Astrocyte (in vitro differentiated cells and primary cell): ENCODE results near the gene OXNAD1. TPM values are rescaled to one million over a fixed set of nuclear protein-coding genes. Genes with fewer than 3 reads are reported as not detected.
A peak's percentile ranks its signal among the peaks of the same experiment; 100 is the strongest.

Source experiments
- DNase-seq: peaks from one replicate; pipeline ENCODE4 v3.0.0-alpha.2; 2010; ENCODE audit warnings: low read depth
- FAIRE-seq: peaks from 2 replicates; lab custom pipeline; 2011; peaks lifted over from hg19 to GRCh38; lab: Jason Lieb, UNC
- H2AFZ ChIP-seq: 2 replicates; pipeline ENCODE4 v1.6.0; 2012; ENCODE audit warnings: low read depth, low read length, inconsistent platforms
- H3K27ac ChIP-seq: 2 replicates; pipeline ENCODE4 v1.5.1; 2011; ENCODE audit warnings: low read depth, low read length, inconsistent platforms
- H3K27me3 ChIP-seq: 2 replicates; pipeline ENCODE4 v1.6.0; 2011; ENCODE audit warnings: low read length, inconsistent platforms; ENCODE audit not compliant: insufficient read depth
- H3K36me3 ChIP-seq: 2 replicates; pipeline ENCODE4 v1.5.1; 2011; ENCODE audit warnings: low read length, inconsistent platforms; ENCODE audit not compliant: insufficient read depth
- H3K4me1 ChIP-seq: 2 replicates; pipeline ENCODE4 v1.5.1; 2011; ENCODE audit warnings: low read length, inconsistent platforms; ENCODE audit not compliant: insufficient read depth
- H3K4me2 ChIP-seq: 2 replicates; pipeline ENCODE4 v1.6.0; 2012; ENCODE audit warnings: low read length, inconsistent platforms
- H3K4me3 ChIP-seq: 2 replicates; pipeline ENCODE4 v1.5.1; 2011; ENCODE audit warnings: low read depth, mild to moderate bottlenecking, low read length, inconsistent platforms; ENCODE audit not compliant: insufficient read depth
- H3K79me2 ChIP-seq: 2 replicates; pipeline ENCODE4 v1.6.0; 2012; ENCODE audit warnings: mild to moderate bottlenecking, low read length, inconsistent platforms; ENCODE audit not compliant: insufficient read depth
- H3K9ac ChIP-seq: 2 replicates; pipeline ENCODE4 v1.6.0; 2012; ENCODE audit warnings: mild to moderate bottlenecking, low read length, inconsistent platforms
- H3K9me3 ChIP-seq: 2 replicates; pipeline ENCODE4 v1.5.1; 2012; ENCODE audit warnings: low read depth, mild to moderate bottlenecking, low read length, inconsistent platforms; ENCODE audit not compliant: insufficient read depth
- H4K20me1 ChIP-seq: 2 replicates; pipeline ENCODE4 v1.6.0; 2012; ENCODE audit warnings: low read length, inconsistent platforms; ENCODE audit not compliant: insufficient read depth
- H3K27ac Mint-ChIP-seq: one replicate; pipeline ENCODE4 v1.8.0; 2021; ENCODE audit warnings: mild to moderate bottlenecking, mixed read lengths; ENCODE audit not compliant: unreplicated experiment
- H3K27me3 Mint-ChIP-seq: one replicate; pipeline ENCODE4 v1.8.0; 2021; ENCODE audit warnings: low read depth, mixed read lengths; ENCODE audit not compliant: unreplicated experiment
- H3K36me3 Mint-ChIP-seq: one replicate; pipeline ENCODE4 v1.8.0; 2021; ENCODE audit warnings: low read depth, mixed read lengths; ENCODE audit not compliant: unreplicated experiment
- H3K4me1 Mint-ChIP-seq: one replicate; pipeline ENCODE4 v1.8.0; 2021; ENCODE audit warnings: low read depth, mixed read lengths; ENCODE audit not compliant: unreplicated experiment
- H3K4me3 Mint-ChIP-seq: one replicate; pipeline ENCODE4 v1.8.0; 2021; ENCODE audit warnings: mild to moderate bottlenecking, moderate library complexity, mixed read lengths; ENCODE audit not compliant: unreplicated experiment
- H3K9me3 Mint-ChIP-seq: one replicate; pipeline ENCODE4 v1.8.0; 2021; ENCODE audit warnings: mild to moderate bottlenecking, mixed read lengths; ENCODE audit not compliant: unreplicated experiment
- EZH2 ChIP-seq: IDR thresholded peaks from 2 replicates; pipeline ENCODE4 v1.6.1; 2012; ENCODE audit warnings: mild to moderate bottlenecking, low read length, inconsistent platforms; ENCODE audit not compliant: insufficient read depth
- total RNA-seq: library from RNA; stranded (reverse); gene quantifications from 2 replicates; pipeline ENCODE4 v1.2.1, GENCODE V29; 2021
- TF ChIP-seq, protein P1 (sequence below): IDR thresholded peaks from 2 replicates; pipeline ENCODE4 v1.5.1; 2011; ENCODE audit warnings: low read depth, mild to moderate bottlenecking, inconsistent platforms, low read length, moderate library complexity; ENCODE audit not compliant: insufficient read depth

The OXNAD1 gene
- total RNA-seq, 1 donor from 2014 or later: 10.5 TPM

- Mint-ChIP-seq H3K4me1 (no peaks in the 10 kb centered on the region), H3K4me3 (no peak overlapping the region), H3K27ac (no peak overlapping the region), H3K9me3 (no peaks in the 10 kb centered on the region), H3K36me3 (peaks cover 32% of the 10 kb centered on the region), H3K27me3 (no peaks in the 10 kb centered on the region)
- peaks cover 6% of the 10 kb centered on the region for H4K20me1 ChIP-seq
- peaks cover 23% of the 10 kb centered on the region for H3K36me3 ChIP-seq
- H3K9ac ChIP-seq: no peak overlapping the region
- no peak overlapping the region for H3K4me3 ChIP-seq
- H3K4me1 ChIP-seq: no peaks in the 10 kb centered on the region
- DNase-seq (no peak), FAIRE-seq (no peak)
- TF ChIP-seq EZH2: no peak
- TF ChIP-seq, protein P1, sequence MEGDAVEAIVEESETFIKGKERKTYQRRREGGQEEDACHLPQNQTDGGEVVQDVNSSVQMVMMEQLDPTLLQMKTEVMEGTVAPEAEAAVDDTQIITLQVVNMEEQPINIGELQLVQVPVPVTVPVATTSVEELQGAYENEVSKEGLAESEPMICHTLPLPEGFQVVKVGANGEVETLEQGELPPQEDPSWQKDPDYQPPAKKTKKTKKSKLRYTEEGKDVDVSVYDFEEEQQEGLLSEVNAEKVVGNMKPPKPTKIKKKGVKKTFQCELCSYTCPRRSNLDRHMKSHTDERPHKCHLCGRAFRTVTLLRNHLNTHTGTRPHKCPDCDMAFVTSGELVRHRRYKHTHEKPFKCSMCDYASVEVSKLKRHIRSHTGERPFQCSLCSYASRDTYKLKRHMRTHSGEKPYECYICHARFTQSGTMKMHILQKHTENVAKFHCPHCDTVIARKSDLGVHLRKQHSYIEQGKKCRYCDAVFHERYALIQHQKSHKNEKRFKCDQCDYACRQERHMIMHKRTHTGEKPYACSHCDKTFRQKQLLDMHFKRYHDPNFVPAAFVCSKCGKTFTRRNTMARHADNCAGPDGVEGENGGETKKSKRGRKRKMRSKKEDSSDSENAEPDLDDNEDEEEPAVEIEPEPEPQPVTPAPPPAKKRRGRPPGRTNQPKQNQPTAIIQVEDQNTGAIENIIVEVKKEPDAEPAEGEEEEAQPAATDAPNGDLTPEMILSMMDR: no peak
- H3K4me2 ChIP-seq: no peak overlapping the region
- no peaks in the 10 kb centered on the region for H3K27me3 ChIP-seq
- no peak overlapping the region for H3K27ac ChIP-seq
- no peaks in the 10 kb centered on the region for H3K79me2 ChIP-seq
- H2AFZ ChIP-seq: no peak overlapping the region
- no peaks in the 10 kb centered on the region for H3K9me3 ChIP-seq
Measured at GRCh38 chr3:16318176-16318575, 53.2 kb downstream of the OXNAD1 start.

DNA sequence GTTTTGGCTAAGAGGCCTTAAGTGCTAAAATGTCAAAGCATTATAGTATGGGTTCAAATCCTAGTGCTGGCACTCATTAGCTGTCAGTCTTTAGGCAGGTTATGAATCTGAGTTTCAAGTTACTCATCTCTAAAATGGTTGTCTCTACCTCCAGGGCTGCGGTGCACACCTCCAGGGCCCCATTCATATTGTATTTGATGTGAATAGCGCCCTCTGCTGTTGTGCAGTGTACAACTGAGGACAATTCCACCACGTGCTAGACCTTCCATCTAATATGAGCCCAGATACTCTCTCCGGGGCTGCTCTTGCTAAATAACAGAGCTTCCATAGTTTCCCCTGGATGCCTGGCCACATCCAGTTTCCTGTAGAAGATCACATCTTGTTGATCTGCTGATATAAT is 54.3 kb downstream of the OXNAD1 start:
- H3K79me2 ChIP-seq: no peaks in the 10 kb centered on the region
- peaks cover 15% of the 10 kb centered on the region for H3K36me3 ChIP-seq
- no peaks in the 10 kb centered on the region for H3K4me1 ChIP-seq
- peaks cover 1% of the 10 kb centered on the region for H3K4me1 Mint-ChIP-seq
- H3K36me3 Mint-ChIP-seq: peaks cover 36% of the 10 kb centered on the region
- H3K4me3 Mint-ChIP-seq: no peak overlapping the region
- DNase-seq: no peak
- H4K20me1 ChIP-seq: peaks cover 11% of the 10 kb centered on the region
- no peak overlapping the region for H3K4me3 ChIP-seq
- no peak overlapping the region for H3K9ac ChIP-seq
- no peaks in the 10 kb centered on the region for H3K9me3 ChIP-seq
- no peaks in the 10 kb centered on the region for H3K9me3 Mint-ChIP-seq
- H2AFZ ChIP-seq: no peak overlapping the region
- H3K4me2 ChIP-seq: no peak overlapping the region
- H3K27me3 ChIP-seq: no peaks in the 10 kb centered on the region
- no peaks in the 10 kb centered on the region for H3K27me3 Mint-ChIP-seq
- no peak overlapping the region for H3K27ac Mint-ChIP-seq
- no peak for FAIRE-seq
- TF ChIP-seq, protein P1: peak; percentile 31
- no peak for TF ChIP-seq EZH2
- H3K27ac ChIP-seq: no peak overlapping the region

GRCh38 chr3:16319723-16320122 is 54.7 kb downstream of the OXNAD1 start:
- no peak overlapping the region for H3K4me3 ChIP-seq
- H3K4me2 ChIP-seq: no peak overlapping the region
- H3K9me3 Mint-ChIP-seq: no peaks in the 10 kb centered on the region
- H3K9me3 ChIP-seq: no peaks in the 10 kb centered on the region
- no peaks in the 10 kb centered on the region for H3K4me1 ChIP-seq
- no peak overlapping the region for H3K27ac Mint-ChIP-seq
- H2AFZ ChIP-seq: no peak overlapping the region
- TF ChIP-seq, protein P1: no peak
- no peak for TF ChIP-seq EZH2
- no peak for FAIRE-seq
- H3K27ac ChIP-seq: no peak overlapping the region
- H3K27me3 ChIP-seq: no peaks in the 10 kb centered on the region
- H3K4me1 Mint-ChIP-seq: peaks cover 1% of the 10 kb centered on the region
- no peaks in the 10 kb centered on the region for H3K27me3 Mint-ChIP-seq
- peaks cover 11% of the 10 kb centered on the region for H3K36me3 ChIP-seq
- peaks cover 36% of the 10 kb centered on the region for H3K36me3 Mint-ChIP-seq
- no peak for DNase-seq
- H3K79me2 ChIP-seq: no peaks in the 10 kb centered on the region
- peaks cover 11% of the 10 kb centered on the region for H4K20me1 ChIP-seq
- no peak overlapping the region for H3K9ac ChIP-seq
- no peak overlapping the region for H3K4me3 Mint-ChIP-seq
